ENCODE results near the gene UACA.
A peak's percentile ranks its signal among the peaks of the same experiment; 100 is the strongest.
"Not testable (repeated sequence)": the region's sequence is repeated elsewhere in the genome, so short reads cannot be mapped to it uniquely, and the experiment has no call there.

The UACA gene

GRCh38 chr15:70618929-70619328, 144.4 kb downstream of the UACA start:
- DNase-seq, result no peak

- no peak for DNase-seq
Measured at GRCh38 chr15:70617911-70618287, 145.5 kb downstream of the UACA start.

DNA sequence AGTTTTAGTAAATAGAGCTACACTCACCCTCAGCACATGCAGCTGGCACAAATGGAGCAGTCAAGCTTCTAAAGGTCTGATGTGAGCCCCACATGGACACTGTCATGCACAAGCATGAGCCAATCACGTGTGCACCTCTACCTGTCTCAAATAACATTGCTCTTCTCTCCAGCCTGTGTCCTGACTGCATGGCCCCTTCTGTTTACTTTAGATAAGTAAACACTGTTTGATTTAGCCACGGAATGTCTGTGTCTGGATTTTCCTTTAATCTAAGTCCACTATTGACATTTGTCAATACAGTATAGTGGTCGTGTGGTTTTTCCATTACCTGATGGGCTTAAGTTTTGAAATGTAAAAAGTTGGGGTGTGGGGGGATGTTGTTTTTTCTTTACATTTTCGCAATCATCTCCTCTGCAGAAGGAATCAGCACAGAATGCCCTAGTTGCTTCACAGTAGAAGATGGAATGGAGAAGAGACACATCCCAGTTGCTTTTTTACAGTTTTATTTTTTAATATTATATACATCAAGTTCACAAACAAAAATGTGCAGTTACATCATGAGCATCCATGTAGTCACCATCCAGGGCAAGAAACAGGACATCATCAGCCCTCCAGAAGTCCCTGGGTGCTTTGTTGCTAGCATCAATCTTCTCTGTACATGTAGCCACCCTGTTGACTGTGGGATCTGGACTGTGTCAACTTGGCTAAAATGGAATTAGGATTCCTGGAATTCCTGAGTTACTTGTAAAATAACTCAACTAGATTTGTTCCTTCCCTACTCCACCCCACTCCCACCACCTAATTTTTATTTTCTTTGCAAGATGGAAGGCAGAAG, 146.1 kb downstream of the UACA start:
- peak; percentile 2 for DNase-seq

GRCh38 chr15:70616311-70616756, 147.0 kb downstream of the UACA start:
- not testable (repeated sequence) for DNase-seq

- no peak for DNase-seq
Measured at GRCh38 chr15:70615435-70616310, 147.7 kb downstream of the UACA start.

DNA sequence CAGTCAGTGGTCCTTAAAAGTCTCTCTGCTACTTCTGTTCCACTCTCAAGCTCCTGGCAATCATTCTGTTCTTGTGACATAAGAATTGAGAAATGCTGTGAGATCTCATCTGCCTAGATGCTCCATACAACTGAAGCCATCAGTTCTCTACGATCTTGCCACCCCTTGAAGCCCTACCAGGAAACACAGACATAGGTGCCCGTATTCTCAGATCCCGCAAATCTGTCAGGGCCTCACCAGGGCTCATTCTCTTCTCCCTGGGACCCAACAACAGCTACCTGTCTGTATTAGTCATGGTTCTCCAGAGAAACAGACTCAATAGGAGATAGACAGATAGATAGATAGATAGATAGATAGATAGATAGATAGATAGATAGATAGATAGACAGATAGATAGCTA, 149.1 kb downstream of the UACA start:
- no peak for DNase-seq

DNA sequence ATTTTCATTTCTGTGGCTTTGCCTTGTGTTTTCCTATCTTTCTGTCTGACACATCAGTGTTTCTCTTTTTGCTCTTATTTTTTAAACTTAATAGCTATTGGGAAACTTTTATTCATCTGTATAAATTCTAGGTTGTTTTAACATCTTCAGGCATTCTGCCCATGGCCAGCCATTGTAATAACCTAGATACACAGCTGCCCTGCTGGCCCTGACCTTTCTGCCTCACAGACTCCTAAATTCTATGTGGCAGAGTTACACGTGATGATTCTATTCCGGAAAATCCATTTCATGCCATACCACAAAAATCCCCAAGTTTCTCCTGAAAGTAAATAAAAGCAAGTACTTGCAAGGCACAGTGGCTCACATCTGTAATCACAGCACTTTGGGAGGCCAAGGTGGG, 150.1 kb downstream of the UACA start:
- DNase-seq, result no peak

DNA sequence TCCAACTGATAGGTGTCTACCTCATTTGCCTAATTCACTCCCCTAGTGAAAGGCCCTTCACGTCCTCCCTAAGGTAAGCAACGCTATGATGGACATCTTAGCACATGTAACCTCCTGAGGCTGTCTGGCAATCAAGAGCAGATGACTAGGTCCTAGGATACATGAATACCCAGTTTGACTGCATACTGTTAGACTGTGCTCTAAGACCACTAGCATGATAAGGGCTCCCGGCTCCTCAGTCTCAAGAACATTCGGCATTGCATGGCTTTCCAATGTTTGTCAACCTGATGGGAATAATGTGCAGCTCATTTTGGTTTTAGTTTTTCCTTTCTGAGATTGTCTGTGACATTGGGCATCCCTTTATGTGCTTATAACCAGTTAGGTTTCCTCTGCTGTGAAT, 152.1 kb downstream of the UACA start:
- DNase-seq, result no peak

DNA sequence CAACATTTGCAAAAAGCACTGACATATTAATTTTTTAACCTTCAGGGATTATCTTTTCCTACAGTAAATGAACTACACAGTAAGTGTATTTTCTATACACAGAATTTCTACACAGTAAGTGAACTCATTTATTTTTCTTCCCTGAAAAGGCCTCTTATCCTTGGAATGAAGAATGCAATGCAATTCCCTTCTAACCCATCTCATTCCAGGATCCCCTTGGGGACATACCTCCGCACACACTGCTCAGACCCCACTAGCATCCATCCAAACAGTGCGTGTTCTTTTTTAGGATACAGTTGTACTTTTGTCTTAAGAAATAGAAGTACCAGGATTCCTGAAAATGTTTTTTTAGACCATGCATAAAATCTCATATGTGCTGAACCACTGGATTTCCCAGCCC, 152.8 kb downstream of the UACA start:
- no peak for DNase-seq

- DNase-seq, result no peak
Measured at GRCh38 chr15:70609889-70610288, 153.5 kb downstream of the UACA start.

DNA sequence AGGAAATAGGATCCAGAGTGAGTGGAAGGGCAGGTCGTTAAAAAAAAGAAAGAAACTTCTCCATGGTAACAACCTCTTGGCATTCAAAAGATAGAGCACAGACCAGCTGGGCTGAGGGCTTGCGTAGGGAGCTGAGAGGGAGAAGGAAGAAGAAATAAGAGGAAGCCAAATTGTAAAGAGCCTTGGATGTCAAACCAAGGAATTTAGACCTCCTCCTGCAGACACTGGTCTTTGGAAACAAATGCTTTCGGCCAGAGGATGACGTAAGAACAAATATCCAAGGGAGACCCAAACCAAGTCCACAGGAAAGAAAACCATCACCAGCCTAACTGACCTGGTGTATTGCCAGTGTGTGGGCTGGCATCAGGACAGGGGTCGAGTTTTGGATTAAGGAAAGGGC, 155.2 kb downstream of the UACA start:
- DNase-seq, result no peak

GRCh38 chr15:70605606-70606410, 157.6 kb downstream of the UACA start:
- DNase-seq, result no peak

- DNase-seq, result no peak
Measured at GRCh38 chr15:70604666-70605315, 158.6 kb downstream of the UACA start.

Measured in NCI-H748 treated with DMSO at 0.1 percent for 48 hours (cell line).